Fibroblast of lung (primary cell): ENCODE data around the gene GRID1. TPM values are rescaled to one million over a fixed set of nuclear protein-coding genes. Genes with fewer than 3 reads are reported as not detected.

Experiments used
- DNase-seq, 2 donors: peaks; one replicate each; pipeline versions ENCODE4 v3.0.0 to v3.0.0-alpha.2; 2010; ENCODE audit warnings: low read depth in 2 of 2
- H2AFZ ChIP-seq: 2 replicates; pipeline ENCODE4 v1.5.1; 2012; ENCODE audit warnings: low read length, control low read depth, inconsistent platforms
- H3K27ac ChIP-seq: 2 replicates; pipeline ENCODE4 v1.5.1; 2011; ENCODE audit warnings: low read length, control low read depth; ENCODE audit not compliant: insufficient read depth
- H3K27me3 ChIP-seq: 2 replicates; pipeline ENCODE4 v1.5.1; 2011; ENCODE audit warnings: mild to moderate bottlenecking, low read length; ENCODE audit not compliant: control insufficient read depth, insufficient read depth
- H3K36me3 ChIP-seq: 2 replicates; pipeline ENCODE4 v1.5.1; 2011; ENCODE audit warnings: low read length; ENCODE audit not compliant: control insufficient read depth, insufficient read depth
- H3K4me1 ChIP-seq: 2 replicates; pipeline ENCODE4 v1.5.1; 2011; ENCODE audit warnings: low read length; ENCODE audit not compliant: control insufficient read depth, insufficient read depth; ENCODE audit errors: extremely low read depth
- H3K4me2 ChIP-seq: 2 replicates; pipeline ENCODE4 v1.5.1; 2011; ENCODE audit warnings: low read length, control low read depth; ENCODE audit not compliant: insufficient read depth; ENCODE audit errors: extremely low read depth
- H3K4me3 ChIP-seq, 4 experiments: fragments of 200-600 bp in 1 of 4; sonication (generic) in 1 of 4; replicated peaks in 1 of 4; 2 replicates each; pipeline ENCODE4 v1.5.1; 2011 to 2016; ENCODE audit warnings: low read length in 4 of 4, low read depth in 3 of 4, mild to moderate bottlenecking in 3 of 4, control low read depth in 2 of 4, inconsistent platforms in 1 of 4, mixed read lengths in 1 of 4; ENCODE audit not compliant: insufficient read depth in 1 of 4; ENCODE audit errors: control extremely low read depth in 1 of 4
- H3K79me2 ChIP-seq: 2 replicates; pipeline ENCODE4 v1.5.1; 2012; ENCODE audit warnings: mild to moderate bottlenecking, low read length, inconsistent platforms; ENCODE audit not compliant: control insufficient read depth, insufficient read depth
- H3K9ac ChIP-seq: 2 replicates; pipeline ENCODE4 v1.5.1; 2011; ENCODE audit warnings: mild to moderate bottlenecking, low read length, control low read depth; ENCODE audit not compliant: insufficient read depth
- H3K9me3 ChIP-seq: 2 replicates; pipeline ENCODE4 v1.5.1; 2012; ENCODE audit warnings: low read depth, low read length; ENCODE audit not compliant: control insufficient read depth, insufficient read depth
- H4K20me1 ChIP-seq: 2 replicates; pipeline ENCODE4 v1.5.1; 2011; ENCODE audit warnings: low read length; ENCODE audit not compliant: control insufficient read depth, insufficient read depth; ENCODE audit errors: extremely low read depth
- CTCF ChIP-seq, 2 donors: IDR thresholded peaks in 1 of 2; conservative IDR thresholded peaks in 1 of 2; 1 replicate in 1 of 2; 2 replicates in 1 of 2; pipeline ENCODE4 v1.5.1; 2011 to 2012; ENCODE audit warnings: low read length in 2 of 2, control low read depth in 1 of 2, inconsistent platforms in 1 of 2, low read depth in 1 of 2, mild to moderate bottlenecking in 1 of 2
- EZH2 ChIP-seq: IDR thresholded peaks from 2 replicates; pipeline ENCODE4 v1.5.1; 2012; ENCODE audit warnings: low read length, control low read depth, mild to moderate bottlenecking; ENCODE audit errors: missing control alignments
- polyA plus RNA-seq, 2 donors: library from polyadenylated mRNA; depleted of rRNA in 1 of 2; stranded (reverse) in 1 of 2; unstranded in 1 of 2; fragments of >200 nt; gene quantifications; 2 replicates each; pipeline ENCODE4 v1.2.1, GENCODE V29; 2011 to 2012; ENCODE audit warnings: missing spikeins in 1 of 2
- total RNA-seq: library from RNA; depleted of rRNA; stranded (reverse); fragments of >200 nt; gene quantifications from 2 replicates; pipeline ENCODE4 v1.2.1, GENCODE V29; 2014

Gene GRID1
- total and polyA plus RNA-seq, 2 donors (not counting 1 experiment from before 2014, with no cell fraction given), result 0.03 to 0.33 TPM

- Histone ChIP-seq H2AFZ (no peak overlapping the region), H3K4me2 (no peak overlapping the region), H3K9me3 (no peaks in the 10 kb centered on the region), H3K4me3 (no peak overlapping the region), H3K9ac (no peak overlapping the region), H3K27ac (no peak overlapping the region), H3K79me2 (no peaks in the 10 kb centered on the region), H4K20me1 (no peaks in the 10 kb centered on the region), H3K36me3 (no peaks in the 10 kb centered on the region), H3K27me3 (peaks cover 39% of the 10 kb centered on the region), H3K4me1 (no peaks in the 10 kb centered on the region)
- no peak for DNase-seq
- TF ChIP-seq CTCF (conservative IDR thresholded peaks at IDR 0.05 in 1 of 2, IDR thresholded peaks at IDR 0.05 in 1 of 2; ENCODE audit: low read depth in 1 of 2, low read length in 2 of 2) (no peak), EZH2 (no peak)
Observed at GRCh38 chr10:86371116-86371515, 4.5 kb upstream of the GRID1 start.

GRCh38 chr10:86370006-86370585 lies 3.5 kb upstream of the GRID1 start:
- no peak overlapping the region for H3K4me2 ChIP-seq
- no peaks in the 10 kb centered on the region for H3K9me3 ChIP-seq
- H4K20me1 ChIP-seq, result no peaks in the 10 kb centered on the region
- no peak for DNase-seq
- no peak overlapping the region for H2AFZ ChIP-seq
- H3K4me3 ChIP-seq, result no peak overlapping the region
- no peaks in the 10 kb centered on the region for H3K36me3 ChIP-seq
- no peak overlapping the region for H3K27ac ChIP-seq
- no peaks in the 10 kb centered on the region for H3K4me1 ChIP-seq
- H3K79me2 ChIP-seq, result no peaks in the 10 kb centered on the region
- peaks cover 45% of the 10 kb centered on the region for H3K27me3 ChIP-seq
- H3K9ac ChIP-seq, result no peak overlapping the region
- TF ChIP-seq CTCF (conservative IDR thresholded peaks at IDR 0.05 in 1 of 2, IDR thresholded peaks at IDR 0.05 in 1 of 2; ENCODE audit: low read depth in 1 of 2, low read length in 2 of 2), result no peak
- no peak for TF ChIP-seq EZH2

GRCh38 chr10:86368987-86369386 lies 2.4 kb upstream of the GRID1 start:
- no peak overlapping the region for H3K4me2 ChIP-seq
- H3K36me3 ChIP-seq, result no peaks in the 10 kb centered on the region
- DNase-seq, result no peak
- no peaks in the 10 kb centered on the region for H3K9me3 ChIP-seq
- no peaks in the 10 kb centered on the region for H3K4me1 ChIP-seq
- H3K27me3 ChIP-seq, result peaks cover 56% of the 10 kb centered on the region
- no peak overlapping the region for H3K4me3 ChIP-seq
- H3K79me2 ChIP-seq, result no peaks in the 10 kb centered on the region
- no peak overlapping the region for H3K9ac ChIP-seq
- no peaks in the 10 kb centered on the region for H4K20me1 ChIP-seq
- H3K27ac ChIP-seq, result no peak overlapping the region
- TF ChIP-seq CTCF (conservative IDR thresholded peaks at IDR 0.05 in 1 of 2, IDR thresholded peaks at IDR 0.05 in 1 of 2; ENCODE audit: low read depth in 1 of 2, low read length in 2 of 2) (no peak), EZH2 (no peak)
- H2AFZ ChIP-seq, result no peak overlapping the region
